HG03139 (cell line): ENCODE measurements around the gene SLC39A11.
"Not testable (repeated sequence)": the region's sequence is repeated elsewhere in the genome, so short reads cannot be mapped to it uniquely, and the experiment has no call there.

Source experiments
- ATAC-seq: cut with Tn5 transposase; IDR thresholded peaks from one replicate; pipeline ENCODE4 v1.9.1; 2021; ENCODE audit not compliant: unreplicated experiment

Gene SLC39A11

DNA sequence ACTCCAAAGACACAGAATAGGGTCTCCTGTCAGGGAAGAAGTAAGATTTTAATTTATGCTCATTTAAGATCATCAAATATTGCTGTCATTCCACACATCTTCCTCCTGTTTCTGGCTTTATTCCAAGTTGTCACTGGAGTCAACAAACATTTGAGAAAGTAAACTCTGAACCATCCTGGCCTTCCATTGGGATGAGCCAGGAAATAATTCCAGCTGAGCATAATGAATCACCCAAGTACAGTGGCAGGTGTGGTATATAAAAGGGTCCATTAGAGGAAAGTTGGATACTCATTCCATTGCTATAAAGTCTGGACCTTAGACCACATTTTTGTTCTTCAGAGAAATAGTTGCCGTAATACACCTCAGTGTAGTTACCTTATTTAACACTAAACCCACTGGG lies 246.1 kb downstream of the SLC39A11 start:
- no peak for ATAC-seq

DNA sequence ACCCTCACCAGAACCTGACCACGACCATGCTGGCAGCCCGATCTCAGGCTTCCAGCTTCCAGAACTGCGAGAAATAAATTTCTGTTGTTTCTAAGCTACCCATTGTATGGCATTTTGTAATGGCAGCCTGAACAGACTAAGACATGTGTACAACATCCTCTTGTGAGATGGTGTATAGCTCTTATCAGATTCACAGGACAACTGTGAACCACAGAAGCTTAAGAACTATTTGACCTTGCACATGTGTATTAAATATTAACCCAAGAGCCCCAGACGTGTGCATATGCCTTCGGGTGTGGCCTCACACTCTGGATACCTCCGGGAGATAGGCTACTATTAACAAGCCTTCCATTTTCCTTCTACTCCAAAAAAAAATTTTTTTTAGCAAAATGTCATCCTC lies 248.9 kb downstream of the SLC39A11 start:
- ATAC-seq, result no peak

DNA sequence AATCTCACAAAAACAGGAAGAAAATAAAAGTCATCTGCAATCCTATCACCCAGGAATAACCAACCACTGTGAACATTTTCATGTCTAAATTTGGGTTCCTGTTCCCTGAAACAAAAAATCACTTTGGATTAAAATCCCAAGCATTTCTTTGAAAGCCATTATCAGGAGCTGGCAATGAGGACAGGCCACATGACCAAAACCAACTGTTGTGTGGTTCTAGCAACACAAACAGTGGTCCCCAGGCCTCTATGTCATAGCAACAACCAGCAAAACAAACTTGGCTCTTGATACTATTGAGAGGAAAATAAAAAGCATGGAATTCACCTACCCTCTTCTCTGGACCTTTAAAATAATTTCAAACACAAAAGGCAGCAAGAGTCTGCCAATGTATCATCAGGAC lies 252.5 kb downstream of the SLC39A11 start:
- ATAC-seq, result no peak

DNA sequence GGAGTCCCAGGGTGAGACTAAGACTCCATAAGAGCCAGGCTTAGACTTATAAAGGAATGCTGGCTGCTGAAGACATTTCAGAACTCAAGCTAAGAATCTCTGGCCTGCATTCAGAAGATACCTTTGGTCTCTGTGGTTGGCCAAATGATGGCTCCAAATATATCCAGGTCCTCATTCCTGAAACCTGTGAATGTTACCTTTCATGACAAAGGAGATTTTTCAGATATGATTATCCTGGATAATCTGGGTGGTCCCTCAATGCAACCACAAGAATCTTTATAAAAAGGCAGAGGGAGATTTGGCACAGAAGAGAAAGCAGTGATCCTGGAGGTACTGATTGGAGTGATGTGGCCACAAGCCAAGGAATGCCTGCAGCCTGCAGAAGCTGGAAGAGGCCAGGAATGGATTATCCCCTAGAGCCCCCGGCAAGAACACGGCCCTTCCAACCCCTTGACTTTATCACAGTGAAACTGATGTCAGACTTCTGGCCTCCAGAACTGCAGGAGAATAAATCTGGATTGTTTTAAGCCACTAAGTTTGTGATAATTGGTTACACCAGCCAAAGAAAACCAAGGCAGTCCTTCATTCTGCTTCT lies 253.3 kb downstream of the SLC39A11 start:
- no peak for ATAC-seq

DNA sequence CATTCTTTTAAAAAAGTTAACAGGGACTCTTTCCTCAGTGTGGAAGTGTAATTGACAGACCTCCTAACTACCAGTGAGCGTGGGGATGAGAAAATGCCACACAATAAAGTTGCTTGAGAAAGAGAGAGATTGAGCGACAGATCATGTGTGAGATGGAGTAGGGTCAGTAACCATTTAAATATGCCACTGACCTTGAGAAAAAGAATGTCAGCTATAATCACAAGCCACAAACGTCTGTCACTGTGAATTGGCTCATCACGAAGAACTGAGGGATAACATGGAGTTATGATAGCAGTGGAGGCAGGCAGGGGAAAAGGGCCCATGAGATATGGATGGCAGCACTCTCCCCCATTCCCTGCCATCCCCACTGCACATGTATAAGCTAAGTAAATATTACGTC lies 253.9 kb downstream of the SLC39A11 start:
- no peak for ATAC-seq

DNA sequence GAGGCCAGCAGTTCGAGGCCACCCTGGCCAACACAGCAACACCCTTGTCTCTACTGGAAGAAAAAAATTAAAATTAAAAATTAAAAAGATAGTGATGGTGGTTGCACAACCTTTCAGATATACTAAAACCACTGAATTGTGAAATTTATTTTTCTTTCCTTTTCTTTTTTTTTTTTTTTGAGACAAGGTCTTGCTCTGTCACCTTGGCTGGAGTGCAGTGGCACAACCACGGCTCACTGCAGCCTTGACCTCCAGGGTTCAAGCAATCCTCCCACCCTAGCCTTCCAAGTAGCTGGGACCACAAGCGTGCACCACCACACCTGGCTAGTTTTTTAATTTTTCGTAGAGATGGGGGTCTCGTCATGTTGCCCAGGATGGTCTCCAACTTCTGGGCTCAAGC lies 254.4 kb downstream of the SLC39A11 start:
- ATAC-seq, result no peak

DNA sequence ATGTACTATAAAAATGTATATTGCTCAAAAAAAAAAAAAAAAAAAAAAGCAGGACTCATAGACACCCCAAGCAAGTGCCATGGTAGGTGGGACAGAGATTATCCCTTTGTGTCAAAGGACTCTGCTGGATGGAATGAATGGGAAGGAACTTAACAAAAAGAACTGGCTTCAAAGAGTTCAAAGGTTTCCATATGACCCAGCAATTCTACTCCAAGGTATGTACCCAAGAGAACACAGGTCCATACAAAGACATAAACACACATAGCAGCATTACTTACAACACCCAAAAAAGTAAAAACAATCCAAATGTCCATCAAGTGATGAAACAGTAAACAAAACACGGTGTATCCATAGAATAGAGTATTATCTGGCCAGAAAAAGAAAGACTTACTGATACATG lies 255.2 kb downstream of the SLC39A11 start:
- no peak for ATAC-seq

DNA sequence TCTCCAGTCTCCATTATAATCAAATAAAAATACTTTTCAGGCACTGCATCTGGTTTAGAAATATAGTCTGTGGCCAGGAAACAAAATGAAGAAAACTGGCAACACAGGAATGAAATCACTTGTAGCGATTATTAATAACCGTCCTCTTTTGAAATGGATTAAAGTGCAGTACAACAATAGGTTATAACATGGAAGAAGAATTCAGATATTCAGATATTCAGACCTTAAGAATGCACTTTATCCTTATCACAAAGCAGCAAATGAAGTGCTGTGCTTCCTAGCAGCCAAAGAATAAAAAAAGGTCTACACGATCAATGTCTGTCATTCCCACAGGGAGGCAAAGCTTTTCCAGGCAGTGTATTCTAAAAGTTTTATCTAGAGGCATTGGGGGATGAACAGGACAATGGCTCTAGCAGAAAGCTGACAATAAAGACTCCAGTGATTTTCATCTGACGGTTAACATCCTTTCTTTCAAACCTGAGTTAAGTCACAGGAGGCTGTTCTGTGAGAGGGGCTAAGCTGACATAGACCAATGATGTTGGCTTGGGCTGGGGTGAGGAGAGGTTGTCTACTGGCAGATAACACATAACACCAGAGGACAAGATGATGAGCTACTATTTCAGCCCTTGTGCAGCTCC lies 259.2 kb downstream of the SLC39A11 start:
- ATAC-seq, result no peak

DNA sequence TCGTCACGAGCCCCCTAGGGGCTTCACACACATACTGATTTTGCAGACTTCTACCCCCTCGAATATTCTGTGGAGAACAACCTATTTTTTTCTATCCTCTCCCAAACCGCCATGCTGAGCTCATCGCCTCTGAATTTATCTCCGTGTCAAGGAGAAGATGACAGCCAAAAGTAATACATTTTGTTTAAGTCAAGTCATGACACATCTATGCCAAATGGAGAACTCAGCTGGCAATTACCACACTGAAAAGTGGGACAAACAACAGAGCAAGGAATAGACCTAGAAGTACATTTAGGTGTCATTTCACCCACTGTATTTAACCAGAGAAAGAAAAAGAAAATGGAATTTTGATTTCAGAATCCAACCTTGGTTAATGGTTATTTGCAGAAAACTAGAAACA lies 260.2 kb downstream of the SLC39A11 start:
- ATAC-seq, result no peak

DNA sequence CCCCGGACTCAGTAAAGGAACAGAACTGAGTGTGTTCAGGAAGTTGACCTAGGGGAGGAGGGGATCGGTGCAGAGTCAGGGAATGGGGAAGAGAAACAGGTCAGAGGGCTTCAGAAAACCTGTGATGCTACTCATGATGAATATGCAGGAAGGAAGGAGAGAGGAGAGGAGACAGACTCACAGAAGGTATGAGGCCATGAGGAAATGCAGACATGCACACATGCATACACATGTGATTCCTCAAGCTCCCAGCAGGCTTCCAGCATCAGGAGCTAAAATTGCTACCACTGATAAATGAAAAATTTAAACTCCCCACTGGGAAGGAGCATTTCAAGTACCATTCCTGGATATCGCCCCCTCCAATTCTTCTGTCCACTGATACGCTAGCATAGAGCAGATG lies 262.6 kb downstream of the SLC39A11 start:
- ATAC-seq, result no peak

DNA sequence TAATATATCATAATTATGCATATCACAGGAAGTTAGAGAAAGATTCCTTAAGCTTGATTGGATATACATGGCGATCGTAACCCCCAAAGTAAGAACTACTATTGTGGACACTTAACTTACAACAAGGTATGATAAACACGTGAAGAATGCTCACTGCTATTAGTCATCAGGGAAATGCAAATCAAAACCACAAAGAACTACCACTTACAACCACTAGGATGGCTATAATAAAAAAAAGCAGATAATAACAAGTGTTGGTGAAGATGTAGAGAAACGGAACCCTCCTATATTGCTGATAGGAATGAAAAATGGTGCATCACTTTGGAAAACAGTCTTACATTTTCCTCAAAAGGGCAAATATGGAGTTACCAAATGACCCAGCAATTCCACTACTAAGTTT lies 265.9 kb downstream of the SLC39A11 start:
- no peak for ATAC-seq

DNA sequence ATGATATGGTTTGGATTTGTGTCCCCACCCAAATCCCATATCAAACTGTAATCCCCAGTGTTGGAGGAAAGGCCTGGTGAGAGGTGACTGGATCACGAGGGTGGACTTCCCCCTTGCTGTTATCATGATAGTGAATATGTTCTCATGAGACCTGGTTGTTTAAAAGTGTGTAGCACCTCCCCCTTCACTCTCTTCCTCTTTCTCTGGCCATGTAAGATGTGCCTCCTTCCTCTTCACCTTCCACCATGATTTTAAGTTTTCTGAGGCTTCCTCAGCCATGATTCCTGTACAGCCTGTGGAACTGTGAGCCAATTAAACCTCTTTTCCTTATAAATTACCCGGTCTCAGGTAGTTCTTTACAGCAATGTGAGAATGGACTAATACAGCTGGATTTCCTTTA lies 266.4 kb downstream of the SLC39A11 start:
- ATAC-seq, result not testable (repeated sequence)

DNA sequence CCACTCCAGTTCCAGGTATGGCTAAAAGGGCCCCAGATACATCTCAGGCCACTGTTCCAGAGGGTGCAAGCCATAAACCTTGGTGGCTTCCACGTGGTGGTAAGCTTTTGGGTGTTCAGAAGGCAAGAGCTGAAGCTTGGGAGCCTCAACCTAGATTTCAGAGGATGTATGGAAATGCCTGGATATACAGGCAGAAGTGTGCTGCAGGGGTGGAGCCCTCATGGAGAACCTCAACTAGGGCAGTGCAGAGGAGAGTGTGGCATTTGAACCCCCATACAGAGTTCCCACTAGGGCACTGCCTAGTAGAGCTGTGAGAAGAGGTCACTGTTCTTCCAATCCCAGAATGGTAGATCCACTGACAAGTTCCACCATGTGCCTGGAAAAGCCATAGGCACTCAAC lies 267.3 kb downstream of the SLC39A11 start:
- ATAC-seq, result no peak

DNA sequence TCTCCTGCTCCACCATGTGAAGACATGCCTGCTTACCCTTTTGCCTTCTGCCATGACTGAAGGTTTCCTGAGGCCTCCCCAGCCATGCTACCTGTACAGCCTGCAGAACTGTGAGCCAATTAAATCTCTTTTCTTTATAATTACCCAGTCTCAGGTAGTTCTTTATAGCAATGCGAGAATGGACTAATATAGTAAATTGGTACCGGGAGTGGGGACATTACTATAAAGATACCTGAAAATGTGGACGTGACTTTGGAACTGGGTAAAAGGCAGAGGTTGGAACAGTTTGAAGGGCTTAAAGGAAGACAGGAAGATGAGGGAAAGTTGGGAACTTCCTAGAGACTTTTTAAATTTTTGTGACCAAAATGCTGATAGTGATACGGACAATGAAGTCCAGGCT lies 268.2 kb downstream of the SLC39A11 start:
- not testable (repeated sequence) for ATAC-seq

DNA sequence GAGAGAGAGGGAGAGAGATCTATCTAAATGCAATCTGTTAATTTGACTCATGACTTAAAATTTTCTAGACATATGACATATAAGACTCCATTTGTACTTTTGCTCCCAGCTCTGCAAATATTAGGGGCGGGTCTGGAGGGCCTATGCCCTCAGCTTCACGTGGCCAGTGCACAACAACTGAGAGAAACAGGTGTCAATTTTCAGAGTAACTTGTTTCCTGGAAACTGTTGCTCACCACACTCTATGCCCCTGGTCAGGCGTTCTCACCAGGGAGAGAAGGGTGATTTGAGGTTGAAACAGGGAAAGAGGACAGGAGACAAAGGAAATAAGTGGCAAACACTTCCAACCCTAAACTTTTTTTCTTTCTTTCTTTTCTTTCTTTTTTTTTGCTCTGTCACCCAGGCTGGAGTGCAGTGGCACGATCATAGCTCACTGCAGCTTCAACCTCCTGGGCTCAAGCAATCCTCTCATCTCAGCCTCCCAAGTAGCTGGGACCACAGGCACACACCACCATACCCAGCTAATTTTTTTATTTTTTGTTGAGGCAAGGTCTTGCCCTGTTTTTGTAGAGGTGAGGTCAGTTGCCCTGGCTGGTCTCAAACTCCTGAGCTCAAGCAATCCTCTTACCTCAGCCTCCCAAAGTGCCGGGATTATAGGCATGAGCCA lies 270.0 kb downstream of the SLC39A11 start:
- ATAC-seq, result no peak

DNA sequence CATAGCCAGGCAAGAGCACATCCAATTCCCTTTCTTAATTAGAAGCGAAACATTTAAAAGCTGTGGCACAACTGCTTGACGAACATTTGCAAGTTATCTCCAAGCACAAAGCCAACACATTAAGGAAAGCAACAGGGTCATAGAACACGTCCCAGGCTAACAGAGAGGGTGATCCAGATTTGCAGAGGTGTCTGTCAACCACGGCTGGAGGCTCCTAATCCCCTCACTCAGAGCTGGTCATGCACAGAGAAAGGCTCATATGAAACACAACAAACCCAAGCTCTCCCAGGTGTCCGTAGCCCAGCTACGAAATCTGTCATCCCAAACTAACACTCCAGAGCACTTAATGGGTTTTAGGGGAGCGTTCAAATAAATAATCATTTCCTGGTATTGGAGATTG lies 276.1 kb downstream of the SLC39A11 start:
- no peak for ATAC-seq

DNA sequence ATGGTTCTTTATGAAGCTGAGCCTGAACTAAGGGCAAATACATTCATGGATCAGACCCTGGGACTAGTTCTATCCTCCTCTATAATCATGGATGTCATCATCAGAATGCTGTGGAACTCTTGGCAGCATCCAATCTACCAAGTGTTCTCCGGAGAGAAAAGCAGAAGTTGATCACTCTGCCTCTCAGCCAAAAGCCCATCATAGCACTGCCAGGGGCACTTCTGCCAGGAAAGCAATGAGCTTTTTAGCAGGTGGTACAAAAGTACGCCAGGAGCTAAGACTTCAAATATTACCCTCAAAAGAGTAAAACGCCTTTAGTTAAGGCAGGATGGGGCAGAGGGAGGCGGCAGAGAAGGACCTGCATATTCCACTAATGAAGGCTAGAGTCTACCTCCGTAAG lies 279.0 kb downstream of the SLC39A11 start:
- ATAC-seq, result no peak

DNA sequence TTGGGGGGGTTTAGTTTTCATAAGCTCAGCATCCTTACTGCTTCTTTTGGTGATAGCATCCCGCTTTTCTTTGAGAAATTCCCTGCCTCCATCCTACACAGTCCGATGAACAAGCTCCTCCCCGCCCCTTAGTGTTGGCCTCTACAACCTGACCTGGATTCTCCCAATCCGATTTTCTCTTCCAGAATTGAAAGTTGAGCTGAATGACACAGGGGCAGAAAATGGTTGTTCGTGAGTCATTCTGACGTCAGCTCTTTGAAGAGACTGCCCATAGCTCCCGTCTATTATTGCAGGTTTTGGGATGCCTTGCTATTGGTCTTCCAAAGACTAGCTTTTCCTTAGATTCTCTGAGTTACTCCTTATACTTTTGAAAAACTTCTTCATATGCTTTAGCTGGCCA lies 279.7 kb downstream of the SLC39A11 start:
- no peak for ATAC-seq

DNA sequence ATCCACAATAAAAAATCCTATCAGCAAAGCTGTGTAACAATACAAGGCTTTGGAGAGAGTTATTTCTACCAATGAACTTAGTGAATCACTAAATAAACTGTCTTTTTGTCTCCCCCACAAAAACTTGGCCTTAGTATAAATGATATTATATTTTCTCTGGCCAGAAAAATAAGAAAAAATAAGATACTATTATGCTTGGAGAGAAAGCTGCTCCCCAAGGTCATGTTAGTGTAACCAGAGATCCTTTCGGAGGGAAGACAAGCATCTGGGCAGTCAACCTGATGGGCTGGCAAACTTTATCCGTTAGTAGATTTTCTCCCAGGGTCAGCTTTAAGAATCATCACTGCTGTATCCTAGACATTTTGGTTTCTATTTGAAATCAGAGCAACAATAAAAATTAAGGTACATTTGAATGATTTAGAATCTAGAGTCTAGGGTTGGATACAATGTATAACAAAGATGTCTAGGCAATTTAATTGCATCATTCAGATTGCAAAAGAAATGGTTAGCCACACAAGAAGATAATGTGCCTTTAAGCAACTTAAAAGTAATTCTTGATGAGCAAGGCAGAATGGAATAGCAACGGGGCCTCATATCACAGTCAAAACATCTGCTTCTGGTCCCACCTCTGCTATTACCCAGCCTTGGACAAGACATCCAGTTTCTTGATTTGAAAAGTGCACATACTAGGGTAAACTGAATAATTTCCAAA lies 280.4 kb downstream of the SLC39A11 start:
- ATAC-seq, result no peak

DNA sequence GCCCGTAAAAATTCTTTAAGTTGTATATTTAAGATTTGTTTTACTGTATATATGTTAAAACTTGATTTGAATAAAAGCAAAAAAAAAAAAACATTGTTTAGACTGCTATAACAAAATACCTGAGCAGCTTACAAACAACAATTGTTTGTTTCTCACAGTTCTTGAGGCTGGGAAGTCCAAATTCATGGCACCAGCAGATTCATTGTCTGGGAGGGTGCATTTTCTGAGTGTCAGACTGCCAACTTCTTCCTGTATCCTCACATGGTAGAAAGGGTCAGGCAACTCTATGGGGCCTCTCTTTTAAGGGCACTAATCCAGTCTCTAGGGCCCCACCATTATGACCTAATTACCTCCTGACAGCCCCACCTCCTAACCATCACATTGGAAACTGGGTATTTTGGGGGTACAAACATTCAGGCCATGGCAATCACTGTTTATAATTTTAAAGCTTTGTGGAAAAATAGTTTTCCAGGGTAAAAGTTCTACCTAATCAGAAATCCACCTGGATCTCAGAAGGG lies 281.4 kb downstream of the SLC39A11 start:
- no peak for ATAC-seq

DNA sequence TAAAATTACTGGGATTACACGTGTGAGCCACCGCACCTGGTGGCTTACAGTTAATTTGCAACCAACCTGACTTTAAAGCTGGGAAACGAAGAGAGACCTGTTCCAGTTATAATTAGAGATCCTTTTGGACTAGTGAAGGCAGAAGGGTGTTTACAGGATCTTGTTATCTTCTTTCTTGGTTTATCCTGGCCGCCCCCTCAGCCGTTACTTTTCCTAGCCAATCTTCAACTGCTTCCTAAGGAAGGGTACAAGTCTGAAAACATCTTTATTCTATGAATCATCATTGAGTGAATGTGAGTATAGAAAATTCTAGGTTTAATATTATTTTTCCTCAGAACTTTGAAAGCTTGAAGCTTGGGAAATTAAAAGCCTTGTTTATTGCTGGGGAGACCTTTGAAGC lies 286.5 kb downstream of the SLC39A11 start:
- ATAC-seq, result no peak
